Trophoblast cell (in vitro differentiated cells and primary cell): ENCODE results near the gene PITPNB.

ENCODE experiments used
- DNase-seq, 2 donors: peaks; one replicate each; pipeline ENCODE4 v3.0.0-alpha.2; 2016
- H2AFZ ChIP-seq: 2 replicates; pipeline ENCODE4 v1.6.1; 2013; ENCODE audit warnings: low read length, moderate library complexity, mild to moderate bottlenecking; ENCODE audit not compliant: insufficient read depth, poor library complexity
- H2AK5ac ChIP-seq: 2 replicates; pipeline ENCODE4 v1.6.1; 2013; ENCODE audit warnings: mild to moderate bottlenecking, low read length
- H2BK120ac ChIP-seq: 2 replicates; pipeline ENCODE4 v1.6.1; 2013; ENCODE audit warnings: low read length, mild to moderate bottlenecking, moderate library complexity; ENCODE audit not compliant: insufficient read depth, poor library complexity
- H2BK12ac ChIP-seq: 2 replicates; pipeline ENCODE4 v1.6.1; 2013; ENCODE audit warnings: mild to moderate bottlenecking, low read length, moderate library complexity
- H2BK5ac ChIP-seq: 2 replicates; pipeline ENCODE4 v1.6.1; 2013; ENCODE audit warnings: low read length, low read depth, moderate library complexity, mild to moderate bottlenecking; ENCODE audit not compliant: poor library complexity
- H3K14ac ChIP-seq: 2 replicates; pipeline ENCODE4 v1.6.1; 2013; ENCODE audit warnings: mild to moderate bottlenecking, low read length
- H3K18ac ChIP-seq: 2 replicates; pipeline ENCODE4 v1.6.1; 2013; ENCODE audit warnings: mild to moderate bottlenecking, low read length
- H3K23ac ChIP-seq: 2 replicates; pipeline ENCODE4 v1.6.1; 2013; ENCODE audit warnings: low read length
- H3K27ac ChIP-seq: 2 replicates; pipeline ENCODE4 v1.5.1; 2013; ENCODE audit warnings: low read depth, mild to moderate bottlenecking, inconsistent platforms, low read length, moderate library complexity
- H3K27me3 ChIP-seq: 2 replicates; pipeline ENCODE4 v1.6.1; 2013; ENCODE audit warnings: inconsistent platforms, mild to moderate bottlenecking, low read length, moderate library complexity; ENCODE audit not compliant: insufficient read depth
- H3K36me3 ChIP-seq, 2 experiments: 1 replicate in 1 of 2; 2 replicates in 1 of 2; pipeline ENCODE4 v1.6.1; 2013; ENCODE audit warnings: low read length in 2 of 2, mild to moderate bottlenecking in 2 of 2, moderate library complexity in 1 of 2; ENCODE audit not compliant: insufficient read depth in 2 of 2, control insufficient read depth in 1 of 2
- H3K4ac ChIP-seq: 2 replicates; pipeline ENCODE4 v1.6.1; 2013; ENCODE audit warnings: low read depth, mild to moderate bottlenecking, low read length, moderate library complexity
- H3K4me1 ChIP-seq, 2 experiments: 1 replicate in 1 of 2; 2 replicates in 1 of 2; pipeline ENCODE4 v1.6.1; 2013; ENCODE audit warnings: low read length in 2 of 2, mild to moderate bottlenecking in 2 of 2, moderate library complexity in 1 of 2; ENCODE audit not compliant: insufficient read depth in 2 of 2, control insufficient read depth in 1 of 2
- H3K4me2 ChIP-seq: 2 replicates; pipeline ENCODE4 v1.6.1; 2013; ENCODE audit warnings: inconsistent platforms, mild to moderate bottlenecking, low read length, moderate library complexity
- H3K4me3 ChIP-seq: 2 replicates; pipeline ENCODE4 v1.5.1; 2013; ENCODE audit warnings: mild to moderate bottlenecking, low read depth, low read length, inconsistent platforms
- H3K79me1 ChIP-seq: one replicate; pipeline ENCODE4 v1.6.1; 2013; ENCODE audit warnings: low read length
- H3K79me2 ChIP-seq: 2 replicates; pipeline ENCODE4 v1.6.1; 2013; ENCODE audit warnings: low read length, mild to moderate bottlenecking; ENCODE audit not compliant: control insufficient read depth, insufficient read depth, poor library complexity
- H3K9ac ChIP-seq: 2 replicates; pipeline ENCODE4 v1.6.1; 2013; ENCODE audit warnings: mild to moderate bottlenecking, low read length
- H3K9me3 ChIP-seq: 2 replicates; pipeline ENCODE4 v1.6.1; 2013; ENCODE audit warnings: low read depth, mild to moderate bottlenecking, control low read depth, inconsistent platforms, low read length; ENCODE audit not compliant: insufficient read depth
- H4K12ac ChIP-seq: 2 replicates; pipeline ENCODE4 v1.6.1; 2013; ENCODE audit warnings: low read depth, mild to moderate bottlenecking, low read length, moderate library complexity
- H4K8ac ChIP-seq: 2 replicates; pipeline ENCODE4 v1.6.1; 2013; ENCODE audit warnings: low read depth, mild to moderate bottlenecking, low read length, moderate library complexity
- H4K91ac ChIP-seq: one replicate; pipeline ENCODE4 v1.6.1; 2013; ENCODE audit warnings: low read depth, mild to moderate bottlenecking, low read length, moderate library complexity
- WGBS: extraction: QIAGEN DNeasy Blood & Tissue Kit; methylation state at CpG from one replicate; pipeline ENCODE4 v1.1.7; 2013; ENCODE audit warnings: missing lambda C conversion rate; ENCODE audit not compliant: insufficient read length, insufficient coverage; ENCODE audit errors: extremely low coverage; 5-methylcytosine and 5-hydroxymethylcytosine counted together

PITPNB gene

DNA sequence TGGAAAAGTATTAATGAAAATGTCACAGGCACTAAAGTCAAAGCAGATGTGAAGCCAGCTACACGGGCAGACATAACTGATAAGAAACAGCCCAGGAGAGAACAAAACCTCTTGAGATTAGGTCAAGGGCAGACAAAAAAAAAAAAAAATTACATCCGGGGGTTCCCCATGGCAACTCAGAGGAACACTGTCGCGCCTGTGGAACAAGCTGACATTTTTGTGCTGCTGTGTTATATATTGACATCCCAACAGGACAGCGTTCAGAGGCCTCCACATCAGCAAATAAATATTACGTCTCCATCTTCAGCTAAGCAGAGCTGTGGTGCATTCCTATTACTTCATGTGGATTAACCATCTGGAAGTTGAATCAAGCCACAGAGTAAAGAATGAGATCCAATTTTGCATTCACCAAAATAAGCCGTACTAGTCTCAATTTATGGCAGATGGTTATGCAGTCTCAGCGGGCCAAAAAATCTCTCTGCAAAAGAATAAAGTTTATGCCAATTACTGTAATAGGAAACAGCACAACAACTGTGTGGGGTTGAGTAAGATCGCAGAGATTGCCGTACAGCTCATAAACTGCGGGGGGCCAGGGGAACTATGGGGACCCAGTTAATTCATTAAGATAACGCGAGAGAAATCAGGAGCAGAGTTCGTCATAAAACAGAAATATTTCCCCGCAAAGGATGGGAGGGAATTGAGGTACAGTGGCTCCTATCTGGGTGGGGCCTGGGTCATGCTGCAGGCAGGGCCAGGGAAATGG lies 76.2 kb downstream of the PITPNB start:
- no peak for DNase-seq
- H3K4me1 ChIP-seq, result peaks cover 15 to 18% of the 10 kb centered on the region in 2 experiments
- H3K36me3 ChIP-seq, result peaks cover 11 to 16% of the 10 kb centered on the region in 2 experiments
- H4K12ac ChIP-seq, result no peak overlapping the region
- no peak overlapping the region for H2AFZ ChIP-seq
- no CpG with 5 or more reads among the region's 15 CpGs for WGBS
- peaks cover 2% of the 10 kb centered on the region for H3K9me3 ChIP-seq
- H3K18ac ChIP-seq, result no peak overlapping the region
- no peak overlapping the region for H3K27ac ChIP-seq
- no peak overlapping the region for H2BK12ac ChIP-seq
- H3K23ac ChIP-seq, result no peak overlapping the region
- no peaks in the 10 kb centered on the region for H3K79me2 ChIP-seq
- no peaks in the 10 kb centered on the region for H3K79me1 ChIP-seq
- no peak overlapping the region for H3K4me3 ChIP-seq
- no peak overlapping the region for H4K91ac ChIP-seq
- no peak overlapping the region for H2BK5ac ChIP-seq
- H2BK120ac ChIP-seq, result no peak overlapping the region
- no peaks in the 10 kb centered on the region for H3K27me3 ChIP-seq
- H2AK5ac ChIP-seq, result no peak overlapping the region
- no peak overlapping the region for H4K8ac ChIP-seq
- no peak overlapping the region for H3K14ac ChIP-seq
- H3K4me2 ChIP-seq, result no peak overlapping the region
- no peak overlapping the region for H3K9ac ChIP-seq
- H3K4ac ChIP-seq, result no peak overlapping the region

GRCh38 chr22:27842201-27842600 lies 76.9 kb downstream of the PITPNB start:
- Histone ChIP-seq H3K36me3 (peaks cover 8 to 16% of the 10 kb centered on the region in 2 experiments), H3K9me3 (peaks cover 2% of the 10 kb centered on the region), H4K91ac (no peak overlapping the region), H3K9ac (no peak overlapping the region), H3K4me3 (no peak overlapping the region), H2BK5ac (no peak overlapping the region), H3K18ac (no peak overlapping the region), H2AK5ac (no peak overlapping the region), H3K4ac (no peak overlapping the region), H3K14ac (no peak overlapping the region), H3K79me2 (no peaks in the 10 kb centered on the region), H4K8ac (no peak overlapping the region), H2BK12ac (no peak overlapping the region), H3K27ac (no peak overlapping the region), H3K23ac (no peak overlapping the region), H4K12ac (no peak overlapping the region), H2BK120ac (no peak overlapping the region), H2AFZ (no peak overlapping the region), H3K4me2 (no peak overlapping the region), H3K79me1 (no peaks in the 10 kb centered on the region), H3K4me1 (peaks cover 15 to 18% of the 10 kb centered on the region in 2 experiments), H3K27me3 (no peaks in the 10 kb centered on the region)
- no CpG with 5 or more reads among the region's 1 CpG for WGBS
- no peak for DNase-seq

DNA sequence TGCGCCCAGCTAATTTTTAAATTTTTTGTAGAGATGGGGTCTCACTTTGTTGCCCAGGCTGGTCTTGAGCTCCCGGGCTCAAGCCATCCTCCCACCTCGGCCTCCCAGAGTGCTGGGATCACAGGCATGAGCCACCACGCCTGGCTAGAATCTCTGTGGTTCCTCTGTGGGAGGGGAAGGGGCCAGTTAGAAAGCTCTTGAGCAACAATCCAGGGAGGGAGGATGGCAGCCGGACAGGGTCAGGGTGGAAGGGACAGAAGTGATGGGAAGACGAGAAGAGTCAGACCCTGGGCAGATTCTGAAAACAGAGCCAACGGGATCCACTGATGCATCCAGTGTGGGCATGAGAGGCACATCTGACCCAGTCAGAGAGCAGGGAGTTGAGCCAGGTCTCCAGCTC lies 78.6 kb downstream of the PITPNB start:
- Histone ChIP-seq H2BK5ac (no peak overlapping the region), H2BK12ac (no peak overlapping the region), H4K8ac (no peak overlapping the region), H3K4me1 (peaks cover 19 to 20% of the 10 kb centered on the region in 2 experiments), H3K9ac (no peak overlapping the region), H3K36me3 (peaks cover 2 to 9% of the 10 kb centered on the region in 2 experiments), H3K23ac (no peak overlapping the region), H3K79me1 (no peaks in the 10 kb centered on the region), H2AFZ (no peak overlapping the region), H2AK5ac (no peak overlapping the region), H4K12ac (no peak overlapping the region), H3K79me2 (no peaks in the 10 kb centered on the region), H2BK120ac (no peak overlapping the region), H3K4me2 (no peak overlapping the region), H3K18ac (no peak overlapping the region), H3K27ac (no peak overlapping the region), H3K9me3 (no peaks in the 10 kb centered on the region), H3K4ac (no peak overlapping the region), H3K14ac (no peak overlapping the region), H3K27me3 (no peaks in the 10 kb centered on the region), H3K4me3 (no peak overlapping the region), H4K91ac (no peak overlapping the region)
- WGBS, result no CpG with 5 or more reads among the region's 7 CpGs
- no peak for DNase-seq

DNA sequence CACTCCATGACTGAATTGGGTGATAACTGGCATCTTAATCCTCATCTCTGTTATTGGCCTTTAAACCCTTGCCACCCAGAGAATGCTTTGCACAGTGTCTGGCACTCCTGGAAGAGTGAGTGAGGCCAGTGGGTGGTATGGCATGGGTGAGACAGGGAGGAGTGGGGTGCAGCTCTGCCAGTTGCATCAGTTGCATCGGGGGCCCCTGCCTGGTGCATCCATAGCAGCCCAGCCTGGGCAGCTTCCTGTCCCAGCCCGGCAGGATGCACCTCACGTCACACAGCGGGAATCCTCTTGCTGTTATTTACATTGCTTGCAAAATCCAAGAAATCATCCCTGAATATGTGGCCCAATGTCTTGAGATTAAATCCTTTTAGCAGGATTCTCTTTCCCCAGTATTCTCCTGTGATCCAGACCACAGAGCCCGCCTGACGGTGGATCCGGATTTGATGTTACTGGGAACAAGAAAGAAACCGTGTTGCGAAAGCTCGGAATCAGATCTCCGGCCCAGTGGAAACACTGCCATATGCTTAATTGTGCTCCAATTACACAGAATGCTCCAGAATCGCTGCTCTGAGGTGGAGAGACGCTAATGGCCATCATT lies 79.9 kb downstream of the PITPNB start:
- DNase-seq, result no peak
- Histone ChIP-seq H2BK120ac (no peak overlapping the region), H3K27me3 (no peaks in the 10 kb centered on the region), H3K18ac (no peak overlapping the region), H3K9me3 (no peaks in the 10 kb centered on the region), H4K8ac (no peak overlapping the region), H2BK12ac (no peak overlapping the region), H3K14ac (no peak overlapping the region), H3K23ac (no peak overlapping the region), H3K79me2 (no peaks in the 10 kb centered on the region), H3K4me1 (peaks cover 14 to 19% of the 10 kb centered on the region in 2 experiments), H3K4ac (no peak overlapping the region), H3K4me3 (no peak overlapping the region), H4K12ac (no peak overlapping the region), H3K79me1 (peaks cover 4% of the 10 kb centered on the region), H3K4me2 (no peak overlapping the region), H2AK5ac (no peak overlapping the region), H2AFZ (no peak overlapping the region), H2BK5ac (no peak overlapping the region), H3K36me3 (peaks cover 2 to 9% of the 10 kb centered on the region in 2 experiments), H3K27ac (no peak overlapping the region), H3K9ac (no peak overlapping the region), H4K91ac (peak overlapping the region; percentile 3)
- WGBS, result no CpG with 5 or more reads among the region's 13 CpGs
